HepG2 (cell line): ENCODE measurements around the gene LTC4S. TPM values are rescaled to one million over a fixed set of nuclear protein-coding genes. Genes with fewer than 3 reads are reported as not detected.

ENCODE experiments used
- ATAC-seq: fragments of 200-7000 bp; cut with Tn5 transposase; 3 replicates; pipeline ENCODE4 v1.9.1; 2020; ENCODE audit warnings: mild to moderate bottlenecking, moderate library complexity
- BruUV-seq: library from RNA; stranded (reverse); fragments of 400-500 nt; replicated peaks from 2 replicates; lab custom pipeline; 2021; lab: Mats Ljungman, UMichigan
- CTCF ChIA-PET: fragments of 300-600 bp; formaldehyde crosslinking; extraction: SDS; loops from one replicate; lab custom pipeline; 2021; ENCODE audit warnings: low total read pairs, inconsistent platforms, low intra/inter-chr PET ratio; lab: Yijun Ruan, JAX
- POLR2A ChIA-PET: fragments of 350-600 bp; sonication (Branson Sonifier 250); formaldehyde crosslinking; loops from one replicate; lab custom pipeline; 2020; ENCODE audit warnings: antibody characterized with exemption, inconsistent platforms; lab: Yijun Ruan, JAX
- DNase-seq: peaks from one replicate; pipeline ENCODE4 v3.0.0-alpha.2; 2015; ENCODE audit warnings: low spot score
- FAIRE-seq: peaks from 3 replicates; lab custom pipeline; 2011; peaks lifted over from hg19 to GRCh38; lab: Jason Lieb, UNC
- H2AFZ ChIP-seq: one replicate; pipeline ENCODE4 v1.6.1; 2011; ENCODE audit warnings: low read length, inconsistent platforms
- H3K27ac ChIP-seq: fragments of 300-600 bp; 3 replicates; pipeline ENCODE4 v1.8.0; 2011; ENCODE audit warnings: mixed run types, mild to moderate bottlenecking, mixed read lengths, low read length, inconsistent platforms; ENCODE audit not compliant: insufficient read depth; ENCODE audit errors: extremely low read length
- H3K27me3 ChIP-seq, 2 experiments: fragments of 200-600 bp in 1 of 2; 2 replicates in 1 of 2; 3 replicates in 1 of 2; pipeline versions ENCODE4 v1.6.0 to v1.8.0; 2011; ENCODE audit warnings: low read length in 2 of 2, mild to moderate bottlenecking in 2 of 2, moderate library complexity in 2 of 2, inconsistent platforms in 1 of 2; ENCODE audit not compliant: insufficient read depth in 2 of 2, control insufficient read depth in 1 of 2
- H3K36me3 ChIP-seq, 2 experiments: fragments of 200-600 bp in 1 of 2; replicated peaks in 1 of 2; 2 replicates in 1 of 2; 3 replicates in 1 of 2; pipeline versions ENCODE4 v1.5.1 to v1.8.0; 2011; ENCODE audit warnings: low read length in 2 of 2, inconsistent platforms in 1 of 2; ENCODE audit not compliant: insufficient read depth in 2 of 2, control insufficient read depth in 1 of 2
- H3K4me1 ChIP-seq: 2 replicates; pipeline ENCODE4 v1.5.1; 2012; ENCODE audit warnings: low read length, inconsistent platforms; ENCODE audit not compliant: insufficient read depth
- H3K4me2 ChIP-seq: 2 replicates; pipeline ENCODE4 v1.6.0; 2011; ENCODE audit warnings: low read depth, low read length, inconsistent platforms
- H3K4me3 ChIP-seq, 3 experiments: fragments of 200-600 bp in 1 of 3; sonication (generic), shearing (Covaris generic) in 1 of 3; replicated peaks in 1 of 3; 2 replicates each; pipeline ENCODE4 v1.5.1; 2011 to 2016; ENCODE audit warnings: low read length in 3 of 3, inconsistent platforms in 2 of 3, low read depth in 2 of 3, mild to moderate bottlenecking in 2 of 3, control low read depth in 1 of 3, mixed read lengths in 1 of 3; ENCODE audit not compliant: insufficient read depth in 1 of 3
- H3K79me2 ChIP-seq: one replicate; pipeline ENCODE4 v1.6.1; 2011; ENCODE audit warnings: low read length, inconsistent platforms; ENCODE audit not compliant: insufficient read depth
- H3K9ac ChIP-seq: 2 replicates; pipeline ENCODE4 v1.6.0; 2011; ENCODE audit warnings: mild to moderate bottlenecking, low read depth, low read length, inconsistent platforms; ENCODE audit not compliant: insufficient read depth
- H3K9me3 ChIP-seq: 2 replicates; pipeline ENCODE4 v1.5.1; 2012; ENCODE audit warnings: mild to moderate bottlenecking, low read length
- H4K20me1 ChIP-seq: 2 replicates; pipeline ENCODE4 v1.6.0; 2011; ENCODE audit warnings: inconsistent platforms, mild to moderate bottlenecking, low read length, moderate library complexity; ENCODE audit not compliant: insufficient read depth
- ARID3A ChIP-seq: IDR thresholded peaks from 2 replicates; pipeline ENCODE4 v1.6.1; 2012; ENCODE audit warnings: low read depth, low read length, improper control_type of control experiment
- CBX5 ChIP-seq: sonication (generic); formaldehyde crosslinking; IDR thresholded peaks from 2 replicates; pipeline ENCODE4 v1.4.0; 2020; ENCODE audit warnings: missing genetic modification reagents, borderline replicate concordance
- FOXO1 ChIP-seq: sonication (generic); formaldehyde crosslinking; IDR thresholded peaks from 2 replicates; pipeline ENCODE4 v1.4.0; 2020; ENCODE audit warnings: missing genetic modification reagents
- KAT7 ChIP-seq: IDR thresholded peaks from 2 replicates; pipeline ENCODE4 v1.6.1; 2018; ENCODE audit warnings: borderline replicate concordance, missing compliant biosample characterization
- POGK ChIP-seq: sonication (generic); formaldehyde crosslinking; conservative IDR thresholded peaks from 2 replicates; pipeline ENCODE4 v1.8.0; 2022; ENCODE audit warnings: mild to moderate bottlenecking, moderate library complexity, missing genetic modification reagents
- RBM22 ChIP-seq: fragments of 200-400 bp; formaldehyde crosslinking; optimal IDR thresholded peaks from 2 replicates; pipeline ENCODE3; 2017; ENCODE audit warnings: mild to moderate bottlenecking, low read length, moderate library complexity
- REL ChIP-seq: sonication (generic); formaldehyde crosslinking; conservative IDR thresholded peaks from 2 replicates; pipeline ENCODE4 v1.8.0; 2022; ENCODE audit warnings: mild to moderate bottlenecking, missing genetic modification reagents, moderate library complexity
- SIX1 ChIP-seq: sonication (generic); formaldehyde crosslinking; IDR thresholded peaks from 2 replicates; pipeline ENCODE4 v1.4.0; 2020; ENCODE audit warnings: missing genetic modification reagents, borderline replicate concordance
- SMYD3 ChIP-seq: sonication (generic); formaldehyde crosslinking; IDR thresholded peaks from 2 replicates; pipeline ENCODE4 v1.8.1; 2023; ENCODE audit warnings: mild to moderate bottlenecking, missing genetic modification reagents
- ZBTB7B ChIP-seq: sonication (generic); formaldehyde crosslinking; IDR thresholded peaks from 2 replicates; pipeline ENCODE4 v1.4.0; 2020; ENCODE audit warnings: missing genetic modification reagents
- ZNF180 ChIP-seq: sonication (generic); formaldehyde crosslinking; IDR thresholded peaks from 2 replicates; pipeline ENCODE4 v1.4.0; 2020; ENCODE audit warnings: low read depth, missing genetic modification reagents, borderline replicate concordance
- ZNF563 ChIP-seq: sonication (generic); formaldehyde crosslinking; IDR thresholded peaks from 2 replicates; pipeline ENCODE4 v1.8.0; 2022; ENCODE audit warnings: mild to moderate bottlenecking, moderate library complexity, missing genetic modification reagents
- ZNF670 ChIP-seq: sonication (generic); formaldehyde crosslinking; IDR thresholded peaks from 2 replicates; pipeline ENCODE4 v1.8.0; 2022; ENCODE audit warnings: mild to moderate bottlenecking, missing genetic modification reagents, borderline replicate concordance
- ZNF746 ChIP-seq: sonication (generic); formaldehyde crosslinking; IDR thresholded peaks from 2 replicates; pipeline ENCODE4 v1.8.0; 2022; ENCODE audit warnings: mild to moderate bottlenecking, missing genetic modification reagents
- ZNF775 ChIP-seq: sonication (generic); formaldehyde crosslinking; IDR thresholded peaks from 2 replicates; pipeline ENCODE4 v1.4.0; 2020; ENCODE audit warnings: missing genetic modification reagents, mild to moderate bottlenecking, moderate library complexity, borderline replicate concordance
- ZNF792 ChIP-seq: IDR thresholded peaks from 2 replicates; pipeline ENCODE4 v1.6.1; 2016
- ZXDC ChIP-seq: sonication (generic); formaldehyde crosslinking; IDR thresholded peaks from 2 replicates; pipeline ENCODE4 v1.5.0; 2020; ENCODE audit warnings: mild to moderate bottlenecking, missing genetic modification reagents
- WGBS: methylation state at CpG from one replicate; pipeline ENCODE4 v1.1.6; 2017; ENCODE audit warnings: low lambda C conversion rate; 5-methylcytosine and 5-hydroxymethylcytosine counted together
- in situ Hi-C: cut with HindIII; loops from 2 replicates; pipeline ENCODE4 v1.10.0; 2017; ENCODE audit warnings: low pct_unique_long_range_greater_than_20kb; ENCODE audit not compliant: extremely low pct_ligation_motif_present
- intact Hi-C: fragments of 100-400 bp; cut with micrococcal nuclease; formaldehyde crosslinking; loops from one replicate; pipeline ENCODE4 v1.10.0; 2022; ENCODE audit not compliant: unreplicated experiment
- polyA plus RNA-seq, 8 experiments: library from polyadenylated mRNA; depleted of rRNA in 3 of 8; stranded (reverse) in 7 of 8; unstranded in 1 of 8; fragments of >200 nt; fragmentation: Illumina TruSeq in 4 of 8; extraction: Trizol in 4 of 8; gene quantifications; 2 replicates each; pipeline versions ENCODE4 v1.2.1 to v1.2.3, GENCODE V29; 2011 to 2016; ENCODE audit warnings: low read depth in 4 of 8, missing spikeins in 1 of 8, mixed read lengths in 1 of 8; ENCODE audit not compliant: insufficient read depth in 1 of 8
- total RNA-seq, 5 experiments: library from RNA; depleted of rRNA; stranded (reverse); fragments of >200 nt; fragmentation: Illumina TruSeq; extraction: Trizol; gene quantifications; 2 replicates each; pipeline ENCODE4 v1.2.3, GENCODE V29; 2016; ENCODE audit warnings: low read depth in 1 of 5

Gene LTC4S
- total and polyA plus RNA-seq, 2 of the 13 experiments (the other 11 are each of a cell fraction or from before 2014, with no cell fraction given), result 0.35 TPM; not detected in 1

GRCh38 chr5:179825655-179826182 lies 31.9 kb downstream of the LTC4S start:
- in situ Hi-C loops (no loop called here), intact Hi-C loops (loop anchor here (1.0 to 2.0 kb wide), 2 partner anchors 21 to 62 kb away; no protein-coding TSS in a partner anchor)
- POLR2A ChIA-PET, result interaction anchor here (0.7 to 2.9 kb wide), 18 partner anchors 8 to 204 kb away, joined by 3 to 13 read pairs (median 4); partner anchors contain the start of genes CBY3 and HNRNPH1
- Histone ChIP-seq H3K9ac (peak overlapping the region; percentile 29; the same call in 1 of the 2 replicates), H3K79me2 (peaks cover 46% of the 10 kb centered on the region), H3K4me1 (peaks cover 78% of the 10 kb centered on the region), H2AFZ (no peak overlapping the region), H3K9me3 (no peaks in the 10 kb centered on the region), H3K4me2 (peak overlapping the region; percentile 75), H3K27me3 (no peaks in the 10 kb centered on the region), H3K27ac (peak overlapping the region; percentile 62), H4K20me1 (peaks cover 54% of the 10 kb centered on the region), H3K36me3 (peaks cover 32 to 60% of the 10 kb centered on the region in 2 experiments), H3K4me3 (peak overlapping the region in 1 of 3 experiments; percentile 50; a peak in 2 of 6 replicates)
- BruUV-seq, result no TSS peak
- CTCF ChIA-PET, result interaction anchor here (0.6 to 1.4 kb wide), 2 partner anchors 24 to 63 kb away, joined by 3 read pairs; no protein-coding TSS in a partner anchor
- ATAC-seq (peak; percentile 81), DNase-seq (peak; percentile 93), FAIRE-seq (peak; percentile 94)
- WGBS, result 22% methylated on average over 12 of the region's 13 CpGs
- TF ChIP-seq POGK (CRISPR knock-in tag), result no peak
- no peak for TF ChIP-seq ZXDC (CRISPR knock-in tag)
- TF ChIP-seq ZNF792 (CRISPR knock-in tag), result 0 out of 2 replicates have a peak, but pooled peaks have one; percentile 40
- no peak for TF ChIP-seq REL (CRISPR knock-in tag)
- TF ChIP-seq RBM22, result peak; percentile 33
- TF ChIP-seq KAT7, result peak; percentile 66; the same call in 1 of the 2 replicates
- no peak for TF ChIP-seq ZNF775
- peak; percentile 61; the same call in 1 of the 2 replicates for TF ChIP-seq ZNF563 (CRISPR knock-in tag)
- no peak for TF ChIP-seq ARID3A
- peak; percentile 63 for TF ChIP-seq FOXO1 (CRISPR knock-in tag)
- no peak for TF ChIP-seq ZNF180 (CRISPR knock-in tag)
- TF ChIP-seq SMYD3 (CRISPR knock-in tag), result 0 out of 2 replicates have a peak, but pooled peaks have one; percentile 12
- no peak for TF ChIP-seq ZNF746
- peak; percentile 24; the same call in 1 of the 2 replicates for TF ChIP-seq CBX5 (CRISPR knock-in tag)
- TF ChIP-seq SIX1 (CRISPR knock-in tag), result no peak
- TF ChIP-seq ZNF670, result no peak
- TF ChIP-seq ZBTB7B (CRISPR knock-in tag), result peak; percentile 57
